CD14-positive monocyte (primary cell): ENCODE data around the gene TEKT1. TPM values are rescaled to one million over a fixed set of nuclear protein-coding genes. Genes with fewer than 3 reads are reported as not detected.

ENCODE experiments used
- DNase-seq, 3 donors: peaks; one replicate each; pipeline ENCODE4 v3.0.0-alpha.2; 2011 to 2022
- H2AFZ ChIP-seq: 2 replicates; pipeline ENCODE4 v1.6.0; 2012; ENCODE audit warnings: mild to moderate bottlenecking, low read depth, low read length, inconsistent platforms; ENCODE audit not compliant: insufficient read depth, poor library complexity, severe bottlenecking
- H3K27ac ChIP-seq, 2 donors: 1 replicate in 1 of 2; 2 replicates in 1 of 2; pipeline ENCODE4 v1.5.1; 2012 to 2013; ENCODE audit warnings: low read length in 2 of 2, control low read depth in 1 of 2, inconsistent platforms in 1 of 2, low read depth in 1 of 2, mild to moderate bottlenecking in 1 of 2
- H3K27me3 ChIP-seq, 2 donors: one replicate each; pipeline versions ENCODE4 v1.6.0 to v1.6.1; 2011 to 2013; ENCODE audit warnings: low read length in 2 of 2; ENCODE audit not compliant: control insufficient read depth in 2 of 2, insufficient read depth in 2 of 2
- H3K36me3 ChIP-seq, 2 donors: replicated peaks in 1 of 2; 1 replicate in 1 of 2; 2 replicates in 1 of 2; pipeline versions ENCODE4 v1.5.1 to v1.6.1; 2012 to 2013; ENCODE audit warnings: low read length in 2 of 2, control low read depth in 1 of 2, inconsistent platforms in 1 of 2, mild to moderate bottlenecking in 1 of 2; ENCODE audit not compliant: insufficient read depth in 2 of 2, control insufficient read depth in 1 of 2
- H3K4me1 ChIP-seq, 2 donors: 1 replicate in 1 of 2; 2 replicates in 1 of 2; pipeline versions ENCODE4 v1.5.1 to v1.6.1; 2012 to 2013; ENCODE audit warnings: low read length in 2 of 2, control low read depth in 1 of 2, inconsistent platforms in 1 of 2, mild to moderate bottlenecking in 1 of 2, moderate library complexity in 1 of 2; ENCODE audit not compliant: insufficient read depth in 2 of 2, control insufficient read depth in 1 of 2
- H3K4me2 ChIP-seq: replicated peaks from 2 replicates; pipeline ENCODE3; 2012; ENCODE audit warnings: low read length, moderate library complexity, mild to moderate bottlenecking; ENCODE audit not compliant: poor library complexity, severe bottlenecking; ENCODE audit errors: extremely low read depth
- H3K4me3 ChIP-seq, 3 experiments: fragments of 200-600 bp in 1 of 3; sonication (generic) in 1 of 3; replicated peaks in 1 of 3; 1 replicate in 2 of 3; 2 replicates in 1 of 3; pipeline ENCODE4 v1.5.1; 2011 to 2013; ENCODE audit warnings: low read length in 3 of 3, mild to moderate bottlenecking in 3 of 3, control low read depth in 2 of 3, low read depth in 2 of 3, inconsistent platforms in 1 of 3, moderate library complexity in 1 of 3
- H3K79me2 ChIP-seq: 2 replicates; pipeline ENCODE4 v1.6.0; 2012; ENCODE audit warnings: mild to moderate bottlenecking, control low read depth, inconsistent platforms, low read length, moderate library complexity; ENCODE audit not compliant: insufficient read depth
- H3K9ac ChIP-seq: 2 replicates; pipeline ENCODE4 v1.6.0; 2017; ENCODE audit warnings: low read length, mild to moderate bottlenecking; ENCODE audit not compliant: insufficient read depth, poor library complexity, severe bottlenecking
- H3K9me3 ChIP-seq, 2 donors: replicated peaks in 1 of 2; 1 replicate in 1 of 2; 2 replicates in 1 of 2; pipeline versions ENCODE4 v1.5.1 to v1.6.1; 2012 to 2013; ENCODE audit warnings: low read length in 2 of 2, control low read depth in 1 of 2; ENCODE audit not compliant: control insufficient read depth in 1 of 2, insufficient read depth in 1 of 2
- H4K20me1 ChIP-seq: 2 replicates; pipeline ENCODE4 v1.6.0; 2012; ENCODE audit warnings: mild to moderate bottlenecking, low read length, control low read depth, moderate library complexity; ENCODE audit not compliant: insufficient read depth
- H3K27ac Mint-ChIP-seq, 7 donors: one replicate each; pipeline ENCODE4 v1.8.0; 2020; ENCODE audit warnings: mild to moderate bottlenecking in 7 of 7, mixed read lengths in 7 of 7, moderate library complexity in 6 of 7, inconsistent platforms in 2 of 7
- H3K27me3 Mint-ChIP-seq, 3 donors: one replicate each; pipeline ENCODE4 v1.8.0; 2021 to 2022; ENCODE audit warnings: low read depth in 3 of 3, mild to moderate bottlenecking in 3 of 3, mixed read lengths in 3 of 3, moderate library complexity in 3 of 3, inconsistent platforms in 1 of 3
- H3K36me3 Mint-ChIP-seq, 2 donors: one replicate each; pipeline ENCODE4 v1.8.0; 2020; ENCODE audit warnings: mixed read lengths in 2 of 2, inconsistent platforms in 1 of 2, mild to moderate bottlenecking in 1 of 2
- H3K4me1 Mint-ChIP-seq: one replicate; pipeline ENCODE4 v1.8.0; 2020; ENCODE audit warnings: mild to moderate bottlenecking, mixed read lengths
- H3K4me3 Mint-ChIP-seq, 2 donors: one replicate each; pipeline ENCODE4 v1.8.0; 2020; ENCODE audit warnings: mild to moderate bottlenecking in 2 of 2, mixed read lengths in 2 of 2, moderate library complexity in 1 of 2
- H3K9me3 Mint-ChIP-seq, 7 donors: one replicate each; pipeline ENCODE4 v1.8.0; 2020 to 2022; ENCODE audit warnings: mixed read lengths in 7 of 7, mild to moderate bottlenecking in 6 of 7, moderate library complexity in 6 of 7, inconsistent platforms in 2 of 7
- WGBS: methylation state at CpG from one replicate; pipeline ENCODE4 v1.1.5; 2013; ENCODE audit warnings: missing lambda C conversion rate; ENCODE audit not compliant: insufficient coverage; 5-methylcytosine and 5-hydroxymethylcytosine counted together
- intact Hi-C, 2 donors: fragments of 100-400 bp; cut with micrococcal nuclease; formaldehyde crosslinking; loops; one replicate each; pipeline versions ENCODE4 v1.15.0 to v1.15.1; 2023
- polyA plus RNA-seq, 3 donors: library from polyadenylated mRNA; depleted of rRNA in 1 of 3; unstranded in 2 of 3; stranded (reverse) in 1 of 3; fragments of 300-500 nt in 2 of 3; fragments of >200 nt in 1 of 3; fragmentation: Illumina TruSeq in 2 of 3; gene quantifications; 1 replicate in 2 of 3; 2 replicates in 1 of 3; pipeline ENCODE4 v1.2.3, GENCODE V29; 2012 to 2021
- TF ChIP-seq, protein P1 (sequence below): fragments of 200-600 bp; IDR thresholded peaks from one replicate; pipeline ENCODE4 v1.8.0; 2022; ENCODE audit warnings: antibody characterized with exemption, mild to moderate bottlenecking

TEKT1 gene
- polyA plus RNA-seq, 3 donors, result not detected

DNA sequence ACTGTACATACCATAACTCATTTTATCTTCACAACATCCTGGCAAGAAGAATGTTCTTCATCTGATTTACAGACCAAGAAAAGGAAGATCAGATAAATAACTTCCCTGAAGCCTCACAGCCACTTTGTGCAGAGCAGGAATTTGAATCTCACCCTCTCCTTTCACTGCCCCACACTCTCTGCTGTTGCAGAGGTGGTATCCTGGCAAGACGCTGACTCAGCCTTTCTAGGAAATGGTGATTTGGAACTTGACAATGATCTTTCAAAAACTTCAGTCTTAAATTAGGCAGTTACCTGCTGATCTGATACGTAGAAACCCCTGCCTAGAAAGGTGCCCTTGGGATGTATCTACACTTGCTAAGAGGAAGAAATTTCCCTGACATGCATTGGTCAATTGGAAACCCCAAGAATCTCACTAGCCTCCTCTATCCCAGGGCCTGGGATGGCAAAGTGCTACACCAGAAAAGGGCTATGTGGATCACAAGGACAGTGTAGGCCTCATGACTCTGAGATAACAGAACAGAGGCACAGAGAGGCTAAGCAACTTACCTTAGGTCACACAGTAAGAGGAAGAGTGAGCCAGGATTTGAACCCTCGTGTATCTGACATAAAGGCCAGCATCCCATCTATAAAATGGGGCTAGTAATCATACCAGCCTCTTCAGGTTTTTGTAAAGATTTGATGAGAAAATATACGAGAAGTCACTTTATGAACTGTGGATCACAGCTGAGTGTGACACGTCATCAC, 37.6 kb downstream of the TEKT1 start:
- WGBS, result 100% methylated on average over 2 of the region's 5 CpGs
- no peak overlapping the region for H2AFZ ChIP-seq
- no peaks in the 10 kb centered on the region for H3K79me2 ChIP-seq
- no peak overlapping the region for H3K4me3 Mint-ChIP-seq
- H3K4me1 ChIP-seq, result no peaks in the 10 kb centered on the region
- H3K4me2 ChIP-seq, result no peak overlapping the region
- H3K27me3 ChIP-seq, result peaks cover 6 to 10% of the 10 kb centered on the region in 2 donors
- H3K9me3 Mint-ChIP-seq, result peaks cover 0 to 1% (median 0%) of the 10 kb centered on the region in 7 donors
- no peak overlapping the region for H3K9ac ChIP-seq
- H4K20me1 ChIP-seq, result no peaks in the 10 kb centered on the region
- TF ChIP-seq, protein P1, sequence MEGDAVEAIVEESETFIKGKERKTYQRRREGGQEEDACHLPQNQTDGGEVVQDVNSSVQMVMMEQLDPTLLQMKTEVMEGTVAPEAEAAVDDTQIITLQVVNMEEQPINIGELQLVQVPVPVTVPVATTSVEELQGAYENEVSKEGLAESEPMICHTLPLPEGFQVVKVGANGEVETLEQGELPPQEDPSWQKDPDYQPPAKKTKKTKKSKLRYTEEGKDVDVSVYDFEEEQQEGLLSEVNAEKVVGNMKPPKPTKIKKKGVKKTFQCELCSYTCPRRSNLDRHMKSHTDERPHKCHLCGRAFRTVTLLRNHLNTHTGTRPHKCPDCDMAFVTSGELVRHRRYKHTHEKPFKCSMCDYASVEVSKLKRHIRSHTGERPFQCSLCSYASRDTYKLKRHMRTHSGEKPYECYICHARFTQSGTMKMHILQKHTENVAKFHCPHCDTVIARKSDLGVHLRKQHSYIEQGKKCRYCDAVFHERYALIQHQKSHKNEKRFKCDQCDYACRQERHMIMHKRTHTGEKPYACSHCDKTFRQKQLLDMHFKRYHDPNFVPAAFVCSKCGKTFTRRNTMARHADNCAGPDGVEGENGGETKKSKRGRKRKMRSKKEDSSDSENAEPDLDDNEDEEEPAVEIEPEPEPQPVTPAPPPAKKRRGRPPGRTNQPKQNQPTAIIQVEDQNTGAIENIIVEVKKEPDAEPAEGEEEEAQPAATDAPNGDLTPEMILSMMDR, result no peak
- H3K36me3 Mint-ChIP-seq, result no peaks in the 10 kb centered on the region
- intact Hi-C loops, result no loop called here
- peaks cover 3% of the 10 kb centered on the region for H3K4me1 Mint-ChIP-seq
- H3K9me3 ChIP-seq, result no peaks in the 10 kb centered on the region
- no peak overlapping the region for H3K27ac Mint-ChIP-seq
- H3K27ac ChIP-seq, result no peak overlapping the region
- DNase-seq, result no peak
- H3K36me3 ChIP-seq, result no peaks in the 10 kb centered on the region
- H3K4me3 ChIP-seq, result no peak overlapping the region
- peaks cover 9 to 35% (median 12%) of the 10 kb centered on the region in 3 donors for H3K27me3 Mint-ChIP-seq

DNA sequence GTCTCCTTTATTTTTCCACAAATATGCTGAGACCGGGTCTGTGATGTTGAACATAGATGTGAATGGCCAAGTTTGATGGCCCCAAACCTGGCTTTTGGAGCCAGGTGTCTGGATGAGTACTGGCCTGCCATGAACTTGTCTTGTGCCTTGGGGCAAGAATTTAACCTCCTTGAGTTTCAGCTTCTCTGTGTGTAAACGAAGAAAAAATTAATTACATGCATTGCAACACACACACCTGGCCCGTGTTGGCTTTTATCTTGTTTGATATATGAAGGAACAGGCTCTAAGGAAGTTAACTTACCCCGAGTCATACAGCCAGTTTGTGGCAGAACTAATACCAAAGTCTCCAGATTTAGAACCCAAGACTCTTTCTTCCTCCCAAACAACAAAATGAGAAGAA, 42.4 kb downstream of the TEKT1 start:
- H3K4me3 Mint-ChIP-seq, result no peak overlapping the region
- Histone ChIP-seq H3K27ac (no peak overlapping the region), H3K9ac (no peak overlapping the region), H3K79me2 (no peaks in the 10 kb centered on the region), H3K27me3 (peaks cover 22 to 28% of the 10 kb centered on the region in 2 donors), H3K4me1 (no peaks in the 10 kb centered on the region), H4K20me1 (no peaks in the 10 kb centered on the region), H2AFZ (no peak overlapping the region), H3K36me3 (no peaks in the 10 kb centered on the region), H3K4me3 (no peak overlapping the region), H3K9me3 (no peaks in the 10 kb centered on the region), H3K4me2 (no peak overlapping the region)
- H3K9me3 Mint-ChIP-seq, result peaks cover 0 to 4% (median 0%) of the 10 kb centered on the region in 7 donors
- 100% methylated on average over 1 of the region's 4 CpGs for WGBS
- peaks cover 12 to 69% (median 30%) of the 10 kb centered on the region in 3 donors for H3K27me3 Mint-ChIP-seq
- H3K36me3 Mint-ChIP-seq, result no peaks in the 10 kb centered on the region
- intact Hi-C loops, result no loop called here
- TF ChIP-seq, protein P1, result no peak
- H3K4me1 Mint-ChIP-seq, result peaks cover 2% of the 10 kb centered on the region
- no peak overlapping the region for H3K27ac Mint-ChIP-seq
- no peak for DNase-seq
